Spleen (tissue), 7 donors: ENCODE data around the gene NTN4.

Experiments
- POLR2A ChIP-seq, 3 donors: fragments of 450-650 bp; IDR thresholded peaks; one replicate each; pipeline ENCODE4 v1.5.1; 2017; ENCODE audit warnings: antibody characterized with exemption in 3 of 3, mild to moderate bottlenecking in 1 of 3
- TF ChIP-seq, protein P1 (sequence below), 11 experiments: fragments of 200-600 bp in 7 of 11; fragments of 450-650 bp in 4 of 11; sonication (generic) in 4 of 11; IDR thresholded peaks in 8 of 11; conservative IDR thresholded peaks in 3 of 11; 1 replicate in 7 of 11; 2 replicates in 4 of 11; pipeline versions ENCODE4 v1.4.0 to v1.8.0; 2016 to 2021; ENCODE audit warnings: antibody characterized with exemption in 11 of 11, inconsistent platforms in 4 of 11, mild to moderate bottlenecking in 1 of 11
- donor health status: DM: no; HTN: no; CAD: no; lungs with moderate emphysema.
- donor health status: DM: no; HTN: no; CAD: no.
- donor health status: DM: no; HTN: no; CAD: no.

DNA sequence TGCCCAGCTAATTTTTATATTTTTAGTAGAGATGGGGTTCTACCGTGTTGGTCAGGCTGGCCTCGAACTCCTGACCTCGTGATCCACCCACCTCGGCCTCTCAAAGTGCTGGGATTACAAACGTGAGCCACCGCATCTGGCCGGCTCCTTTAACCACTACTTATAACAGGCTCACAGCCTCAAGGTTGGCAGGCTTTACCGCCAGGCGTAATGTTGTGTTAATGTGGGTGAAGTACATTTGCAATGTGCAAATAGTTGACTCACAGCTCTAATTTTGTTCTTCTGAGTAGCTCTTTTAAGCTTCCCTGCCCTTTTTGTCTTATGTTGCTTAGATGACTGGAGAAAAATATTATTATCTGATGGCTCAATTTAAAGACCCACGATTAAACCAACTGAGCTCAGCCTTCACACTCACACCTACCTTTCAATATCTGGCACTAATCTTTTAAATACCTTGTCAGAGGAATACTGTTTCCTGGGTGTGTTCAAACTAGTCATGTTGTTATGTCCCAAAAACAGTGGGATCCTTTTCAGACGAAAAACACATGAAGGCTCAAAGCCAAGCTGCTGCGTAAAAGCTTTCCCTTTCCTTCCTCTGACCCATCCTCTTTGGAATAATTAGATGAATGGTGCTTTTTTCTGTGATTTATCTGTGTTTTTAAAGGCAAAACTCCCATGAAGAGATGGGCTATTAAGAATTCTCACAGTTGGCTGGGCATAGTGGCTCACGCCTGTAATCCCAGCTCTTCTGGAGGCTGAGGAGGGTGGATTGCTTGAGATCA, 182.1 kb downstream of the NTN4 start:
- no peak for TF ChIP-seq POLR2A (IDR thresholded peaks at IDR 0.05)
- TF ChIP-seq, protein P1, sequence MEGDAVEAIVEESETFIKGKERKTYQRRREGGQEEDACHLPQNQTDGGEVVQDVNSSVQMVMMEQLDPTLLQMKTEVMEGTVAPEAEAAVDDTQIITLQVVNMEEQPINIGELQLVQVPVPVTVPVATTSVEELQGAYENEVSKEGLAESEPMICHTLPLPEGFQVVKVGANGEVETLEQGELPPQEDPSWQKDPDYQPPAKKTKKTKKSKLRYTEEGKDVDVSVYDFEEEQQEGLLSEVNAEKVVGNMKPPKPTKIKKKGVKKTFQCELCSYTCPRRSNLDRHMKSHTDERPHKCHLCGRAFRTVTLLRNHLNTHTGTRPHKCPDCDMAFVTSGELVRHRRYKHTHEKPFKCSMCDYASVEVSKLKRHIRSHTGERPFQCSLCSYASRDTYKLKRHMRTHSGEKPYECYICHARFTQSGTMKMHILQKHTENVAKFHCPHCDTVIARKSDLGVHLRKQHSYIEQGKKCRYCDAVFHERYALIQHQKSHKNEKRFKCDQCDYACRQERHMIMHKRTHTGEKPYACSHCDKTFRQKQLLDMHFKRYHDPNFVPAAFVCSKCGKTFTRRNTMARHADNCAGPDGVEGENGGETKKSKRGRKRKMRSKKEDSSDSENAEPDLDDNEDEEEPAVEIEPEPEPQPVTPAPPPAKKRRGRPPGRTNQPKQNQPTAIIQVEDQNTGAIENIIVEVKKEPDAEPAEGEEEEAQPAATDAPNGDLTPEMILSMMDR (IDR thresholded peaks at IDR 0.05 in 8 of 11, conservative IDR thresholded peaks at IDR 0.05 in 3 of 11) = no peak
